Measurements from ENCODE around the gene MRM3. TPM values are rescaled to one million over a fixed set of nuclear protein-coding genes. Genes with fewer than 3 reads are reported as not detected.

MRM3 gene
- total and polyA plus RNA-seq, 11 donors, result 14.8 to 35.4 (median 18.3) TPM

DNA sequence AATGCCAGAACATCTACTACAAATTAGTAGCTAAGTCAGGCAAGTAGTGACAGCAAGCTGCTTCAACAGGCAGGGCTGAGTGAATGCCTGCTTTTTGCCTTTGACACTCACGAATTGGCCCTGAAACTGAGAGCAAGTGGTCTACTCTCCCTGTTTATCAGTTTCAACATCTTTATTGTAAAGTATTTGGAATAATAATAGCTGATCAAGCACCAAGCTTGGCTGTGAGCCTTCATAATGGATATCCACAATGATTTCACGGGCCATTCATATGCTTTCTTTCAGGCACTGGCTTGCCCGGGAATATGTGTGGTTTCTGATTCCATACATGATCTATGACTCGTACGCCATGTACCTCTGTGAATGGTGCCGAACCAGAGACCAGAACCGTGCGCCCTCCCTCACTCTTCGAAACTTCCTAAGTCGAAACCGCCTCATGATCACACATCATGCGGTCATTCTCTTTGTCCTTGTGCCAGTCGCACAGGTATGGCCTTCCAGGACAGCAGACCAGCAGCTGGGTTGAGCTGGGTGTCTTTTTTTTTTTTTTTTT lies 44.5 kb upstream of the MRM3 start:
- Histone ChIP-seq H3K36me3 (peaks cover 0 to 51% (median 34%) of the 10 kb centered on the region in 9 donors), H3K27ac (no peak overlapping the region), H3K4me3 (no peak overlapping the region), H3K4me1 (peaks cover 0 to 23% (median 7%) of the 10 kb centered on the region in 12 donors), H3K27me3 (peaks cover 0 to 10% (median 0%) of the 10 kb centered on the region in 9 donors), H3K9me3 (no peaks in the 10 kb centered on the region)
- ATAC-seq, result no peak
- 94 to 96% (median 96%) methylated on average over 13 of the region's 13 CpGs for WGBS, 4 donors
- TF ChIP-seq POLR2A (IDR thresholded peaks at IDR 0.05), result no peak
- TF ChIP-seq, protein P1, sequence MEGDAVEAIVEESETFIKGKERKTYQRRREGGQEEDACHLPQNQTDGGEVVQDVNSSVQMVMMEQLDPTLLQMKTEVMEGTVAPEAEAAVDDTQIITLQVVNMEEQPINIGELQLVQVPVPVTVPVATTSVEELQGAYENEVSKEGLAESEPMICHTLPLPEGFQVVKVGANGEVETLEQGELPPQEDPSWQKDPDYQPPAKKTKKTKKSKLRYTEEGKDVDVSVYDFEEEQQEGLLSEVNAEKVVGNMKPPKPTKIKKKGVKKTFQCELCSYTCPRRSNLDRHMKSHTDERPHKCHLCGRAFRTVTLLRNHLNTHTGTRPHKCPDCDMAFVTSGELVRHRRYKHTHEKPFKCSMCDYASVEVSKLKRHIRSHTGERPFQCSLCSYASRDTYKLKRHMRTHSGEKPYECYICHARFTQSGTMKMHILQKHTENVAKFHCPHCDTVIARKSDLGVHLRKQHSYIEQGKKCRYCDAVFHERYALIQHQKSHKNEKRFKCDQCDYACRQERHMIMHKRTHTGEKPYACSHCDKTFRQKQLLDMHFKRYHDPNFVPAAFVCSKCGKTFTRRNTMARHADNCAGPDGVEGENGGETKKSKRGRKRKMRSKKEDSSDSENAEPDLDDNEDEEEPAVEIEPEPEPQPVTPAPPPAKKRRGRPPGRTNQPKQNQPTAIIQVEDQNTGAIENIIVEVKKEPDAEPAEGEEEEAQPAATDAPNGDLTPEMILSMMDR (IDR thresholded peaks at IDR 0.05), result no peak
- intact Hi-C loops (cut with DNase I), result no loop called here
- no peak for DNase-seq

DNA sequence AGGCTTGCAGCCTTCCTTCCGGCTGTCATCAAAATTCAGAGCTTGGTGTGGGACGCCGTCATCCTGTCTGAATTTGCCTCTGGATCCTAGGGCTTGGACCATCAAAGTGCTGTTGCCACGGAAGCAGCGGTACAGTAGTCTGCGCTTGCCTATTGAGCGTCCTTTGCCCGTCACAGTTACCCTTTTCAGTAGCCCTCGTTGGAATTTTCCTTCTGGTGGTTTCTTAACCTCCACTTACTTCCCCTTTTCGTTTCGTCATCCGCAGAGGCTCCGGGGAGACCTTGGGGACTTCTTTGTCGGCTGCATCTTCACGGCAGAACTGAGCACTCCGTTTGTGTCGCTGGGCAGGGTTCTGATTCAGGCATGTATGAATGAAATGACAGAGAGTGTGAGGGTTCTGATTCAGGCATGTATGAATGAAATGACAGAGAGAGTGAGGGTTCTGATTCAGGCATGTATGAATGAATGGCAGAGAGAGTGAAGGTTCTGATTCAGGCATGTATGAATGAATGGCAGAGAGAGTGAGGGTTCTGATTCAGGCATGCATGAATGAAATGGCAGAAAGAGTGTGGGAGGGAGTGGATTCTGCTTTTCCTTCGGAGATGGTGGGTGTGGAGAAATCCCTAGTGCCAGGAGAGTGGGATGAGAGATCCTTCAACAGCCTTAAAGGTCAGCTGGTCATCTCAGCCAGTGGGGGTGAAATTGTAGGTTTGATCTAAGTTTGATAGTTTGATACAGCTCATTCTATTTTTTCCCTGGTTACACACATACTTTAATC lies 41.7 kb upstream of the MRM3 start:
- ATAC-seq (peak in 2 of 4 donors; percentile 41 to 51), DNase-seq (no peak)
- intact Hi-C loops (cut with DNase I), result no loop called here
- Histone ChIP-seq H3K4me3 (no peak overlapping the region), H3K9me3 (no peaks in the 10 kb centered on the region), H3K27ac (no peak overlapping the region), H3K36me3 (peaks cover 0 to 78% (median 55%) of the 10 kb centered on the region in 9 donors), H3K27me3 (no peaks in the 10 kb centered on the region), H3K4me1 (peaks cover 0 to 12% (median 0%) of the 10 kb centered on the region in 12 donors)
- WGBS, 4 donors, result 78 to 88% (median 84%) methylated on average over 18 of the region's 18 CpGs
- TF ChIP-seq, protein P1 (IDR thresholded peaks at IDR 0.05), result no peak
- TF ChIP-seq POLR2A (IDR thresholded peaks at IDR 0.05), result no peak

DNA sequence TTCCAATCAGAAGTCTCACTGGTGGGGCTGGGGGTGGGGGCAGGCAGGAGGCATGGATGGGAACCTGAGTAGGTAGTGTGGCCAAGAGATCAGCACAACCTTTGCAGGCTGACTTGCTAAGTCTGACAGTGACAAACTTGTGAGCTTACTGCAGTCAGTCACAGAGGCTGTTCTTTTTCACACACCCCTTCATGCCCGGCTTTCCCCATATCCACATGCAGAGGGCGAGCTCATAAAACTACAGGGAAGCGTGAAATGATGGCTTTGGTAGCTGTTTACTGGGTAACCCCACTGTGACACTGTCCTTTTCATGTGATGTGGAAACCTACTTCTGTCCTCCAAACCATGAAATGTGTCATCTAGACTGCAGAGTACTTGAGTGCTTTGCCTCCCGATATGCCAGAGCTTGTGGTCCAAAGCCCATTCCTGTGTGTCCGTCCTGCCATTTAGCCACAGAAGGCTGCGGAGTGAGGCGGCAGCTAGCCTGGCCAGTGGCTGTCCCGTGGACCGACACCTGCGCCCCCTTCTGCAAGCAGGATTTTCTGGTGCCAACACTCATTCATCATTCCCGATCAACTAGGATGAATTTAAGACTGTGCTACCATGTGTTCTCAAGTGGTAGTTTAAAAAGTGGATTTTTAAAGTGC lies 39.9 kb upstream of the MRM3 start:
- H3K27me3 ChIP-seq, result no peaks in the 10 kb centered on the region
- peaks cover 0 to 96% (median 73%) of the 10 kb centered on the region in 9 donors for H3K36me3 ChIP-seq
- ATAC-seq (no peak), DNase-seq (no peak)
- TF ChIP-seq, protein P1 (IDR thresholded peaks at IDR 0.05), result no peak
- TF ChIP-seq POLR2A (IDR thresholded peaks at IDR 0.05), result no peak
- peaks cover 0 to 12% (median 0%) of the 10 kb centered on the region in 12 donors for H3K4me1 ChIP-seq
- intact Hi-C loops (cut with DNase I), result no loop called here
- no peaks in the 10 kb centered on the region for H3K9me3 ChIP-seq
- H3K27ac ChIP-seq, result no peak overlapping the region
- no peak overlapping the region for H3K4me3 ChIP-seq
- WGBS, 4 donors, result 88 to 97% (median 92%) methylated on average over 11 of the region's 11 CpGs

DNA sequence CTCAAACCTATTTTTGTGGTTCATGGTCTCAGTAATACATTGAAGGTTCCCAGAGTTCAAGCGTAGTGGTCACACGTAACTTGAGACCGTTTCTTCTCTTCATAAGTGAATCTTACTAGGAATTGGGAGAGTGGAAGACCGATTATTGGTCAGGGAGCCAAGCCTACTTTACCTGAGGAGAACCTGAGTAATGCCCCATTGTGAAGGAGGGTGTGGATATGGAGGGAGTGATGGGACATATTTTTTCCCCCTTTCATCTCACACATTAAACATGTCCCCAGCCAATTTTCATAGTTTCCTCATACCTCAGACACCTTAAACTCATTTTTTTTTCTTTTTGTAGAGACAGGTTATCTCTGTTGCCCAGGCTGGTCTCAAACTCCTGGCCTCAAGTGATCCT lies 39.0 kb upstream of the MRM3 start:
- Histone ChIP-seq H3K9me3 (no peaks in the 10 kb centered on the region), H3K27me3 (no peaks in the 10 kb centered on the region), H3K4me3 (no peak overlapping the region), H3K36me3 (peaks cover 0 to 99% (median 79%) of the 10 kb centered on the region in 9 donors), H3K4me1 (peaks cover 0 to 12% (median 0%) of the 10 kb centered on the region in 12 donors), H3K27ac (no peak overlapping the region)
- DNase-seq (no peak), ATAC-seq (no peak)
- intact Hi-C loops (cut with DNase I), result no loop called here
- TF ChIP-seq, protein P1 (IDR thresholded peaks at IDR 0.05), result no peak
- TF ChIP-seq POLR2A (IDR thresholded peaks at IDR 0.05), result no peak
- WGBS, 4 donors, result 94 to 96% (median 95%) methylated on average over 4 of the region's 4 CpGs

All from heart left ventricle (tissue), 16 donors.